GM19240 (cell line): Measurements from ENCODE around the gene MIB1.
A peak's percentile ranks its signal among the peaks of the same experiment; 100 is the strongest.

Source experiments
- DNase-seq: peaks from one replicate; pipeline ENCODE4 v3.0.0; 2011; ENCODE audit warnings: low spot score; ENCODE audit not compliant: insufficient read length

Gene MIB1

GRCh38 chr18:21815101-21815500 lies 74.5 kb downstream of the MIB1 start:
- DNase-seq: no peak

- no peak for DNase-seq
These were observed 79.6 kb downstream of the MIB1 start for GRCh38 chr18:21820033-21820810.

GRCh38 chr18:21820811-21821143 lies 80.2 kb downstream of the MIB1 start:
- DNase-seq: no peak

GRCh38 chr18:21823848-21824247 lies 83.3 kb downstream of the MIB1 start:
- no peak for DNase-seq

GRCh38 chr18:21826196-21826595 lies 85.6 kb downstream of the MIB1 start:
- no peak for DNase-seq

GRCh38 chr18:21826641-21827302 lies 86.2 kb downstream of the MIB1 start:
- no peak for DNase-seq

- no peak for DNase-seq
These were observed 89.9 kb downstream of the MIB1 start for GRCh38 chr18:21830532-21830931.

- no peak for DNase-seq
These were observed 90.8 kb downstream of the MIB1 start for GRCh38 chr18:21831413-21831831.

- DNase-seq: no peak
These were observed 93.2 kb downstream of the MIB1 start for GRCh38 chr18:21833604-21834298.

- no peak for DNase-seq
These were observed 93.7 kb downstream of the MIB1 start for GRCh38 chr18:21834299-21834660.

- DNase-seq: no peak
These were observed 101.0 kb downstream of the MIB1 start for GRCh38 chr18:21841570-21841969.

GRCh38 chr18:21843341-21843740 lies 102.7 kb downstream of the MIB1 start:
- no peak for DNase-seq

- no peak for DNase-seq
These were observed 110.9 kb downstream of the MIB1 start for GRCh38 chr18:21851327-21851961.

- DNase-seq: peak; percentile 23
These were observed 112.4 kb downstream of the MIB1 start for GRCh38 chr18:21853016-21853415.

- no peak for DNase-seq
These were observed 113.4 kb downstream of the MIB1 start for GRCh38 chr18:21853775-21854552.

GRCh38 chr18:21855432-21855831 lies 114.8 kb downstream of the MIB1 start:
- DNase-seq: no peak

- no peak for DNase-seq
These were observed 117.3 kb downstream of the MIB1 start for GRCh38 chr18:21857871-21858270.

GRCh38 chr18:21858544-21858943 lies 118.0 kb downstream of the MIB1 start:
- DNase-seq: no peak

GRCh38 chr18:21864386-21864785 lies 123.8 kb downstream of the MIB1 start:
- no peak for DNase-seq

- no peak for DNase-seq
These were observed 124.5 kb downstream of the MIB1 start for GRCh38 chr18:21865043-21865442.

- DNase-seq: no peak
These were observed 128.2 kb downstream of the MIB1 start for GRCh38 chr18:21868770-21869169.
